ENCODE measurements around the gene ZIM2. TPM values are rescaled to one million over a fixed set of nuclear protein-coding genes. Genes with fewer than 3 reads are reported as not detected.

Gene ZIM2
- total RNA-seq, 1 donor from 2014 or later = not detected

DNA sequence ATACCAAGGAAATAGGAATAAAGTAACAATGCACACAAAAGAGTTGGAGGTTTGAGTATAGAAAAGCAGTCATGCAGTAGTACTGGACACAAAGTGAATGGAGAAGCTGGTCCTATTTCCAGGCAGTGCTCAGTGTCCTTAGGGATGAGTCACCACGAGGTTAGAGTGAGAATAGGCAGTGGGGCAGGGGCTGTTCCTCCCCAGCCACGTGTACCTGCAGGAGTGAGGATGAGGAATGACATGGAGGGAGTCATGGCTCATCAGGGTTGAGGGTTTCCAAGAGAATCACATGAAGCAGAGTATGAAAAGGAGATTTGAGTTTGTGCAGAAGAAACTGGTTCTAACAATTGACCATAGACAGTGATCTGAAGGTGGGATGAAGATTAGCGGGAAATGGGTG, 94.2 kb downstream of the ZIM2 start:
- H3K27ac Mint-ChIP-seq (ENCODE audit: unreplicated experiment) = no peak overlapping the region
- TF ChIP-seq, protein P1, sequence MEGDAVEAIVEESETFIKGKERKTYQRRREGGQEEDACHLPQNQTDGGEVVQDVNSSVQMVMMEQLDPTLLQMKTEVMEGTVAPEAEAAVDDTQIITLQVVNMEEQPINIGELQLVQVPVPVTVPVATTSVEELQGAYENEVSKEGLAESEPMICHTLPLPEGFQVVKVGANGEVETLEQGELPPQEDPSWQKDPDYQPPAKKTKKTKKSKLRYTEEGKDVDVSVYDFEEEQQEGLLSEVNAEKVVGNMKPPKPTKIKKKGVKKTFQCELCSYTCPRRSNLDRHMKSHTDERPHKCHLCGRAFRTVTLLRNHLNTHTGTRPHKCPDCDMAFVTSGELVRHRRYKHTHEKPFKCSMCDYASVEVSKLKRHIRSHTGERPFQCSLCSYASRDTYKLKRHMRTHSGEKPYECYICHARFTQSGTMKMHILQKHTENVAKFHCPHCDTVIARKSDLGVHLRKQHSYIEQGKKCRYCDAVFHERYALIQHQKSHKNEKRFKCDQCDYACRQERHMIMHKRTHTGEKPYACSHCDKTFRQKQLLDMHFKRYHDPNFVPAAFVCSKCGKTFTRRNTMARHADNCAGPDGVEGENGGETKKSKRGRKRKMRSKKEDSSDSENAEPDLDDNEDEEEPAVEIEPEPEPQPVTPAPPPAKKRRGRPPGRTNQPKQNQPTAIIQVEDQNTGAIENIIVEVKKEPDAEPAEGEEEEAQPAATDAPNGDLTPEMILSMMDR (IDR thresholded peaks at IDR 0.05; ENCODE audit: unreplicated experiment) = no peak
- DNase-seq (ENCODE audit: low spot score) = no peak
- H3K36me3 Mint-ChIP-seq (ENCODE audit: low read depth, unreplicated experiment) = peaks cover 9% of the 10 kb centered on the region
- H3K9me3 Mint-ChIP-seq (ENCODE audit: unreplicated experiment) = peaks cover 50% of the 10 kb centered on the region
- peaks cover 11% of the 10 kb centered on the region for H3K27me3 Mint-ChIP-seq (ENCODE audit: unreplicated experiment)
- no peaks in the 10 kb centered on the region for H3K4me1 Mint-ChIP-seq (ENCODE audit: unreplicated experiment)
- no peak overlapping the region for H3K4me3 Mint-ChIP-seq (ENCODE audit: unreplicated experiment)

DNA sequence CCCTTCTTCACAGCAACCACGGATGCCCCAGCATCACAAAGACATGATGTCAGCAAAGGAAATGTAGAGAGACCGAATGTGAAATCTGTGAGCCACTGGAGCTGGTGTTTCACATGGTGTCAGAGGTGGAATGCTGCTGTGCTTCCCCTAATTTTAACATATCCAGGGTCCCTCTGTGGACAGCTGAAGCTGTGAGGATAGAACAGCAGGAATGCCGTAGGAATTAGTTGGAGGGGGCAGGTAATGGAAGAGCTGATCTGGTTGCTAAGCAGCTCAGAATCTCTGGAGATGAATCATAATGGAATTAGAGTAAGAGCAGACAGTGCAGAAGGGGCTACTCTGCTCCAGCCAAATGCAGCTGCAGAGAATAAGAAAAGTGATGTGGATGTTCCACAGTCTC, 100.0 kb downstream of the ZIM2 start:
- TF ChIP-seq, protein P1 (IDR thresholded peaks at IDR 0.05; ENCODE audit: unreplicated experiment) = no peak
- no peak for DNase-seq (ENCODE audit: low spot score)
- H3K27ac Mint-ChIP-seq (ENCODE audit: unreplicated experiment) = no peak overlapping the region
- H3K36me3 Mint-ChIP-seq (ENCODE audit: low read depth, unreplicated experiment) = peaks cover 7% of the 10 kb centered on the region
- peaks cover 46% of the 10 kb centered on the region for H3K9me3 Mint-ChIP-seq (ENCODE audit: unreplicated experiment)
- no peaks in the 10 kb centered on the region for H3K4me1 Mint-ChIP-seq (ENCODE audit: unreplicated experiment)
- H3K27me3 Mint-ChIP-seq (ENCODE audit: unreplicated experiment) = peaks cover 2% of the 10 kb centered on the region
- no peak overlapping the region for H3K4me3 Mint-ChIP-seq (ENCODE audit: unreplicated experiment)

DNA sequence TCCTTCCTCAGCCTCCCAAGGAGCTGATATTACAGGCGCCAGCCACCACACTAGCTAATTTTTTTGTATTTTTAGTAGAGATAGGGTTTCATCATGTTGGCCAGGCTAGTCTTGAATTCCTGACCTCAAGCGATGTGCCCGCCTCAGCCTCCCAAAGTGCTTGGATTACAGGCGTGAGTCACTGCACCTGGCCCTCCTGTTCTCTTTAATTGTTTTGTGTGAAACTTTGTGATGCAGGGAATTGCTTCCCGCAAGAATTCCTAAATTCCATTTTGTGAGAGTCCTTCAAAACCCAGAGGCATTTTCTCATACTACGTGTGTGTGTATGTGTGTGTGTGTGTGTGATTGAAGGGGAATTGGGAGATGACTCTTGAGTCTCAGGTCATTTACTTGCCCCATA, 104.0 kb downstream of the ZIM2 start:
- Mint-ChIP-seq H3K4me3 (ENCODE audit: unreplicated experiment) (no peak overlapping the region), H3K4me1 (ENCODE audit: unreplicated experiment) (no peaks in the 10 kb centered on the region), H3K27ac (ENCODE audit: unreplicated experiment) (no peak overlapping the region), H3K9me3 (ENCODE audit: unreplicated experiment) (peaks cover 41% of the 10 kb centered on the region), H3K36me3 (ENCODE audit: low read depth, unreplicated experiment) (peaks cover 13% of the 10 kb centered on the region), H3K27me3 (ENCODE audit: unreplicated experiment) (peaks cover 4% of the 10 kb centered on the region)
- DNase-seq (ENCODE audit: low spot score) = no peak
- TF ChIP-seq, protein P1 (IDR thresholded peaks at IDR 0.05; ENCODE audit: unreplicated experiment) = no peak

DNA sequence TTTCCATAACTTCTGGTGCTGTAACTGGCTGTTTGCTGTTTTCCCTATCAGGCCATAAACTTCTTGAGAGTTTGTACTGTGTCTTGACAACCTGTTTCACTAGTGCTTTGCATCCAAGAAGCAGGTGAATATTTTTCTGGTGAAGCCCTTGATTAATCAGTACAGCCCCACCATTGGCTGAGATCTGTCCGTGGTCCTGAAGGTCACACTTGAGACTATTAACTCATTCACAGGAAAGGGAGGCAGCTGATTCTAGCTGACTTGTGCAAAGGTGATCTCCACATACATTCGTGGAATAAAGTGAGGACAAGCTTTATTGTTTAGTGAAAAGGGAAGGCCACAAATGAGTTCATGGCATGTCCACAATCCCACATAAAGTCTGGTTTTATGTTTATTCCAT, 107.5 kb downstream of the ZIM2 start:
- TF ChIP-seq, protein P1 (IDR thresholded peaks at IDR 0.05; ENCODE audit: unreplicated experiment) = no peak
- no peak overlapping the region for H3K4me3 Mint-ChIP-seq (ENCODE audit: unreplicated experiment)
- H3K9me3 Mint-ChIP-seq (ENCODE audit: unreplicated experiment) = peaks cover 29% of the 10 kb centered on the region
- peaks cover 3% of the 10 kb centered on the region for H3K27me3 Mint-ChIP-seq (ENCODE audit: unreplicated experiment)
- H3K27ac Mint-ChIP-seq (ENCODE audit: unreplicated experiment) = no peak overlapping the region
- peaks cover 13% of the 10 kb centered on the region for H3K36me3 Mint-ChIP-seq (ENCODE audit: low read depth, unreplicated experiment)
- no peak for DNase-seq (ENCODE audit: low spot score)
- H3K4me1 Mint-ChIP-seq (ENCODE audit: unreplicated experiment) = no peaks in the 10 kb centered on the region

DNA sequence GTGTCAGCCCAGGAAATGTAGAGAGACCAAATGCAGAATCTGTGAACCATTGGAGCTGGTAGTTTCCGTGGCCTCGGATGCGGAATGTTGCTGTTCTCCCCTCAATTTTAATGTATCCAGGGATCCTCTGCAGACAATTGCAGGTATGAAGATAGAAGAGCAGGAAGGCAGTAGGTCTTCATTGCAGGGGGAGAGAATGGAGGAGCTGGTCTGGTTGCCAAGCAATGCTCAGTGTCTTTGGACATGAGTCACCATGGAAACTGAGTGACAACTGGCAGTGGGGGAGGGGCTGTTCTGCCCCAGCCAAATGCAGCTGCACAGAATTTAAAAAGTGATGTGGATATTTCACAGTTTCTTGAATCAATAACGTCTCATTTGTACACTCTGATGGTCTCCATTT, 112.8 kb downstream of the ZIM2 start:
- Mint-ChIP-seq H3K9me3 (ENCODE audit: unreplicated experiment) (peaks cover 45% of the 10 kb centered on the region), H3K27ac (ENCODE audit: unreplicated experiment) (no peak overlapping the region), H3K4me1 (ENCODE audit: unreplicated experiment) (no peaks in the 10 kb centered on the region), H3K36me3 (ENCODE audit: low read depth, unreplicated experiment) (peaks cover 6% of the 10 kb centered on the region), H3K4me3 (ENCODE audit: unreplicated experiment) (no peak overlapping the region), H3K27me3 (ENCODE audit: unreplicated experiment) (no peaks in the 10 kb centered on the region)
- TF ChIP-seq, protein P1 (IDR thresholded peaks at IDR 0.05; ENCODE audit: unreplicated experiment) = no peak
- no peak for DNase-seq (ENCODE audit: low spot score)
